Measurements from ENCODE around the gene PRIMPOL.

Gene PRIMPOL

DNA sequence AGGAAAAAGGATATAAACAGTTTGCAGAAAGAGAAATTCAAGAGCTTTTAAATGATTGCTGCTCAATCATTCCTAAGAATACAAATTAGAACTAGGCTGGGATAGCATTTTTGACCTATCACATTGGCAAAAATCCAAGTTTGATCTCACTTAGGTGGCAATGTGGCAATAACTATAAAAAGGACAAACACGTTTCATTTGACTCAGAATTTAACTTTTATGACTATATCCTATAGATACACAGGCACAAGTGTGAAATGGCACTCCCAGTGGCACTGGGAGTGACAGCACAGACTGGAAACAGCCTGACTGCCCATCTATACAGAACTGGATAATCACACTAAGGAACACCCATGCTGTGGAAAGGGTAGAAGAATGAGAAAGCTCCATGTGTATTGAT lies 73.3 kb downstream of the PRIMPOL start:
- H3K4me3 ChIP-seq (ENCODE audit: low read depth, low read length), result no peak overlapping the region
- TF ChIP-seq, protein P1, sequence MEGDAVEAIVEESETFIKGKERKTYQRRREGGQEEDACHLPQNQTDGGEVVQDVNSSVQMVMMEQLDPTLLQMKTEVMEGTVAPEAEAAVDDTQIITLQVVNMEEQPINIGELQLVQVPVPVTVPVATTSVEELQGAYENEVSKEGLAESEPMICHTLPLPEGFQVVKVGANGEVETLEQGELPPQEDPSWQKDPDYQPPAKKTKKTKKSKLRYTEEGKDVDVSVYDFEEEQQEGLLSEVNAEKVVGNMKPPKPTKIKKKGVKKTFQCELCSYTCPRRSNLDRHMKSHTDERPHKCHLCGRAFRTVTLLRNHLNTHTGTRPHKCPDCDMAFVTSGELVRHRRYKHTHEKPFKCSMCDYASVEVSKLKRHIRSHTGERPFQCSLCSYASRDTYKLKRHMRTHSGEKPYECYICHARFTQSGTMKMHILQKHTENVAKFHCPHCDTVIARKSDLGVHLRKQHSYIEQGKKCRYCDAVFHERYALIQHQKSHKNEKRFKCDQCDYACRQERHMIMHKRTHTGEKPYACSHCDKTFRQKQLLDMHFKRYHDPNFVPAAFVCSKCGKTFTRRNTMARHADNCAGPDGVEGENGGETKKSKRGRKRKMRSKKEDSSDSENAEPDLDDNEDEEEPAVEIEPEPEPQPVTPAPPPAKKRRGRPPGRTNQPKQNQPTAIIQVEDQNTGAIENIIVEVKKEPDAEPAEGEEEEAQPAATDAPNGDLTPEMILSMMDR (IDR thresholded peaks at IDR 0.05; ENCODE audit: low read depth, low read length), result no peak

DNA sequence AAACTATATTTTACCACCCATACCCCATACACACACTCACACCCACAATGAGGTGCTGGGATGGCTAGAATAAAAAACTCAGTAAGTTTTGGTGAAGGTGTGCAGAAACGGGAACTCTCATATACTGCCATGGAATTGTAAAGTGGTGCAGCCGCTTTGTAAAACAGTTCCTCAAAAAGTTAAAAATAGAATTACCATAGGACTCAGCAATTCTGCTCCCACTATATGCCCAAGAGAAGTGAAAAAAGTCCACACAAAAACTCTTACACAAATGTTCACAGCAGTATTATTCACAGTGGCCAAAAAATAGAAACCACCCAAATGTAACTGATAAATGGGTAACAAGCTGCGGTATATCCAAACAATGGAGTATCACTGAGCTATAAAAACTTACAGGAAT lies 77.9 kb downstream of the PRIMPOL start:
- TF ChIP-seq, protein P1 (IDR thresholded peaks at IDR 0.05; ENCODE audit: low read depth, low read length), result no peak
- H3K4me3 ChIP-seq (ENCODE audit: low read depth, low read length), result no peak overlapping the region

DNA sequence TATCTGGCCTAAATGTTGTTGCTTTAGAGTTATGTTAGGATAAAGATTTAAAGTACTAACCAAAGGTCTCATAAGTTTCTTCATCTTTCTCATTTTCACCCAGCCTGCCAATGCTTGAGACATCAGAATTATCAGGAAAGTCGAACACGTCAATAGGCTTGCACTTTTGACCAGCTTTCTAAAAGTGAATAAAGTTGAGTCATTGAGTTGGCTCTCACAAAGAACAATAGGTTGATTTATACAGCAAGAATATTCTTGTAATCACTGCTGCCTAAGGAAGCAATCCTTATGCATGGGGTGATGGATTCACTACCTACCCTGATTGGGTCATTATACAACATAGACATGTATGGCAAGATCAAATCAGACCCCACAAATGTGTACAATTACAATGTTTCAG lies 79.3 kb downstream of the PRIMPOL start:
- TF ChIP-seq, protein P1 (IDR thresholded peaks at IDR 0.05; ENCODE audit: low read depth, low read length), result no peak
- no peak overlapping the region for H3K4me3 ChIP-seq (ENCODE audit: low read depth, low read length)

DNA sequence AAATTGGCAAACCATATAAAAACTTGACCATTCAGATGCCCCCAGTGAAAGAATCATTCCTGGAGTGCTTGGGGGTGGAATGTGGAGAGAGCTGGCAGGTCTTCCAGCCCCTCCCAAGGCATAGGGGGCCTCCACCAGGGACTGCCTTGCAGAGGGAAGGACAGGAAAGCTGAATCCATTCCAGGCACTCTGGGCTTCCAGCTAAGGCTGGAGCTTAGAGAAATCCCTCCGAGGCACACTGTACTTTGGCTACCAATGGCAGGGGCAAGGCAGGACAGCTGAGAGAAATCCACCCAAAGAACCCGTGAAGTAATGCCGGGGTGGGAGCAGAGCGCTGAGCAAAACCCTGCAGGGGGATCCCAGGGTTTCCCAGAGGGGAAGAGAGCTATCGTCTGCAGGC lies 80.4 kb downstream of the PRIMPOL start:
- H3K4me3 ChIP-seq (ENCODE audit: low read depth, low read length), result no peak overlapping the region
- TF ChIP-seq, protein P1 (IDR thresholded peaks at IDR 0.05; ENCODE audit: low read depth, low read length), result no peak

DNA sequence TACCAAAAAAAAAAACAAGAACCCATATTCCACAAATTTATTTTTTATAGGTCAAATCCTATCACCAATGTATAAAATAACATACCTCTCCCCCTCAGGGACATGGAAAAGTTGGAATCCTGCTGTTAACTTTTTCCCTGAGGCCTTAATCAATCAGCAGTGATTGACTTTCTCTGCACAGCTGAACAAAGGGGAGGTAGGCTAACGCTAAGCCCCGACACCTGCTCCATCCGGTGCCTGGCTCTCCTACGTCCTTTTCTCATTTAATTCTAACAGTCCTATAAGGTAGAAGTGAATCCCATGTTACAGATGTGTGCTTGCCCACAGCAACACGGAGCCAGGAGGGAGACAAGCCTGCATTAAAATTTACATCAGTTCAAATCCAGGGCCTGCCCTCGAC lies 81.5 kb downstream of the PRIMPOL start:
- TF ChIP-seq, protein P1 (IDR thresholded peaks at IDR 0.05; ENCODE audit: low read depth, low read length), result no peak

DNA sequence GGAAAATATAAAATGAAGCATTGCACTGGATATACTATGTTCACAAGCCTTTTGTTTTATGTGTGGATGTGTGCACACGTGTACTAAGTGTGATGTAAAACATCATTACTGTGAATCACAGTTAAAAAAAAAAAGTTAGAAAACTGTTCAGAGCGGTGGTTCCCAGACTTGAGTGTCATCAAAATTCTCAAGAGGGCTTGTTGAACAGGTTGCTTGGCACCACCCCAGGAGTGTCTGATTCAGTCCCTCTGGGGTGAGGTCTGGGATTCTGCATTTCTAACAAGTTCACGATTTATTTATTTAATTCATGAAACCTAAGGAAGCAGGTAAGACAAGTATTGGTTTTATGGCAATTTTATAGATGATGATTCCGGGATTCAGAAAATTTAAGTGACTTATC lies 82.6 kb downstream of the PRIMPOL start:
- TF ChIP-seq, protein P1 (IDR thresholded peaks at IDR 0.05; ENCODE audit: low read depth, low read length), result no peak

More for the DNA sequence above, 81.5 kb downstream of the PRIMPOL start:
- H3K4me3 ChIP-seq (ENCODE audit: low read depth, low read length), result no peak overlapping the region

DNA sequence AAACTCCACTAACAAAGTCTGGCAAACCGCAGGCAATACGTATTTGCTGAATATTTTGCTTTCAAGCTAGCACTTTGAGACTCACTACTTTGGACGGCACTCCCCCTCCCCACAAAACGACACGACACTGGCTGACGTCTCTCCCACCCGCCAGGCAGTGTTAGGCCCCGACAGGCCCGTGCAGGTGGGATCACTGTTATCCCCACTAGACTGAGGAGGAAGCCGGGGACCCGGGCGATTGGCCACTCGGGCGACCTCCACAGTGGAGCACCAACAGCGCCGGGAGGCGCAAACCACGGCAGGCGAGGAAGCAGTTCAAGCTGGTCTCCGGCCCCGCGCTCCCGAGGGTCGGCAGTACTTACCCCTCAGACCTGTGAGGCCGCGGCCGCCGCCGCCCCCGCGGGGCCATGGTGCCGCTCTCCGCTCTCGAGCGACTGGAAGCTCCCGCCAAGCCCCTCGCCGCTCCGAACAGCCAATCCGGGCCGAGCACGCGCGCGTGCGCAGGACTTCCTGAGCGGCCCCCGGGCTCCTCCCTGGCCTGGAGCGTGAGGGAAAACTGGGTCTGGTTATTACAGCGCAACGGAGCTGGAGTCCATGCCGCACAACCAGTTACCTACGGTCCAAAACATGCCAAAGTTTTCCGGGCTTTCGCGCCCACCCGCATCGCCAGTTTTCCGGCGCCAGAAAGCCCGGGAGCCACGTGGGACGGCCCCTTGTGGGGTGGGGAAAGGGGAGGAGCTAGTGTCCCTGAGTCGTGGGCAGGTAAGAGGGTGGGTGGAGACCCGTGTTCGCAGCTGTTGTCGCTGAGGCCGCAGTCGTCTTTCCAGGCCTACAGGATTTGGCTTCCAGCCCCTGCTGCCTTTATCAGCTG lies 84.4 kb downstream of the PRIMPOL start, which contains the start of gene CENPU:
Gene CENPU, minus strand, starts transcription at position 443 of the 871 bp plus-strand sequence. Its CDS starts 34 bp downstream, at position 409.
- TF ChIP-seq, protein P1 (IDR thresholded peaks at IDR 0.05; ENCODE audit: low read depth, low read length), result no peak

More for the DNA sequence above, 82.6 kb downstream of the PRIMPOL start:
- peak overlapping the region; percentile 74; the same call in 1 of the 2 replicates for H3K4me3 ChIP-seq (ENCODE audit: low read depth, low read length)

More for the DNA sequence above, 84.4 kb downstream of the PRIMPOL start, which contains the start of gene CENPU:
- H3K4me3 ChIP-seq (ENCODE audit: low read depth, low read length), result peak within 1 kb of the TSS; percentile 74

All from WI38 (cell line).